GM18502 (cell line): ENCODE results near the gene B4GALT3.

Experiments
- ATAC-seq: cut with Tn5 transposase; IDR thresholded peaks from one replicate; pipeline ENCODE4 v1.9.1; 2021; ENCODE audit warnings: mild to moderate bottlenecking; ENCODE audit not compliant: unreplicated experiment, poor library complexity

Gene B4GALT3

DNA sequence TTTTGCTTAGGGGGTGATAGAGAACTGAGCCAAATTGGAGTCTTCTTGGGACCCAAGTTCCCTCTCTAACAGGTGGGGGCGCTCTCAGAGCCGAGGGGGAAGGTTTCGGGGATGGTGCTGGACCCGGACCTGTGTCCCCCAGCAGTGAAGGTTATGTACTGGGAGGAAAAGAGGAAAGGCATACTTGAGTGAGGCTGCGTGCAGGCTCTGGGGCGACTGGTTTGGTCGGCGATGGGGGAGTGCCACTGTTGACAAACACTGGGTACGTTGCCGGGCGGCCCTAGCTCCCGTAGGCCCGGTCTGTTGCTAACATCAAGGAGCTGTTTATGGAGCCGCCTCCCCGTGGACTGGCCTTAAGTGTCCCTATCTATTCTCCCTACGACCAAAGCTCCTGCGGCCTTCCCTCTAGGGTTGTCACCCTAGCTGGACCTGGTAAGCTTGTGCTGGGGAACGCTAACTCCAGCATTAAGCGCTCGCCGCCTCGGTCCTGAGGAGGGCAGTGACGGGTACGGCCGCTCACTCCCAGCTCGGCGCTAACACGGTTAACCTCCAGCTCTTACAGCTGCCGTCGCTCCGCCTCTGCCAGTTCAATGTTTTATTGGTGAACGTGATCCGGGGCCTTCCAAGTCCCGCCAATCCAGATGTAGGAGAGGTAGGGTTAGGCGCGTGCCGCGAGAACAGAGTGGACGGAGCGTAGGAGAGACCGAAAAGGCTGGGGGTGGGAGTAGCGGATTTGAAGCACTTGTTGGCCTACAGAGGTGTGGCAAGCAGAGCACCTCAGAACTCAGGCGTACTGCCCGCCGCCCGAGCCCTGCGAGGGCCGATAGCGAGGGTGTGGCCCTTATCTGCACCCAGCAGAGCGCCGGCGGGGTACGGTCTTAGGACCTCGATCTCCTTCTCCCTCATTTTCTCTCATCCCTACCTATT lies 11.3 kb downstream of the B4GALT3 start, which contains the start of gene PPOX:
Gene PPOX, plus strand, starts transcription at position 685 of the 927 bp plus-strand sequence. CDS start 422 bp downstream, outside the sequence.
- ATAC-seq, result peak; percentile 91

DNA sequence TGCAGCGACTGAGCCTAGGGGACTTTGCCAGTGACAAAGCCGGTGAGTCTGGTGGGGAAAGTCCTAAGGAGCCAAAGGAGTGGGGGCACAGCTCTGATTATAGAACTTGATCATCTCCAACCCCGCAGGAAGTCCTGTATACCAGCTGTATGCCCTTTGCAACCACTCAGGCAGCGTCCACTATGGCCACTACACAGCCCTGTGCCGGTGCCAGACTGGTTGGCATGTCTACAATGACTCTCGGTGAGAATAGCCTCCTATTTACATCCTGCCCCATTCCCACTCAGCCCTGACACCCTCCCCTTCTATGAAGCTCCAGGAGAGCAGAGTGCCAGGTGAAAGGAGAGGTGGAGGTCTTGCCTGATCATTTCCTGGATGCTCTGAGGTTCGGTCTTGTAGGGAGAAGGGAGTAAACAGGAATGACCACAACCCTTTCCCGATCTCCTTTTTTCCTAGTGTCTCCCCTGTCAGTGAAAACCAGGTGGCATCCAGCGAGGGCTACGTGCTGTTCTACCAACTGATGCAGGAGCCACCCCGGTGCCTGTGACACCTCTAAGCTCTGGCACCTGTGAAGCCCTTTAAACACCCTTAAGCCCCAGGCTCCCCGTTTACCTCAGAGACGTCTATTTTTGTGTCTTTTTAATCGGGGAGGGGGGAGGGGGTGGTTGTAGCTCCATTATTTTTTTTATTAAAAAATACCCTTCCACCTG lies 12.3 kb downstream of the B4GALT3 start:
- no peak for ATAC-seq

DNA sequence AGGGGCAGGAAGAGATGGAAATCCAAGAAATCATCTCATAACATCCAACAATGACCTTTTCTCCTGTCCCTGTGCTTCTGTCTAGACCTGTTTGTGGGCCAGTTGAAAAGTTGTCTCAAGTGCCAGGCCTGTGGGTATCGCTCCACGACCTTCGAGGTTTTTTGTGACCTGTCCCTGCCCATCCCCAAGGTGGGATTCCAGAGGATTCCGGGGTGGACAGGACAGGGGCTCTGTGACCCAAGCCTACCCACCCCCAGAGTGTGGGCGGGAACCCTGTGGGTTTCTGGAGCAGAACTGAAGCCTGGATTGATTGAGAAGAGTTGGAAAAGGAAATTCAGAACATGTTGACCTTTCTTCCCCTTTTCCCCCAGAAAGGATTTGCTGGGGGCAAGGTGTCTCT lies 13.5 kb downstream of the B4GALT3 start:
- no peak for ATAC-seq

DNA sequence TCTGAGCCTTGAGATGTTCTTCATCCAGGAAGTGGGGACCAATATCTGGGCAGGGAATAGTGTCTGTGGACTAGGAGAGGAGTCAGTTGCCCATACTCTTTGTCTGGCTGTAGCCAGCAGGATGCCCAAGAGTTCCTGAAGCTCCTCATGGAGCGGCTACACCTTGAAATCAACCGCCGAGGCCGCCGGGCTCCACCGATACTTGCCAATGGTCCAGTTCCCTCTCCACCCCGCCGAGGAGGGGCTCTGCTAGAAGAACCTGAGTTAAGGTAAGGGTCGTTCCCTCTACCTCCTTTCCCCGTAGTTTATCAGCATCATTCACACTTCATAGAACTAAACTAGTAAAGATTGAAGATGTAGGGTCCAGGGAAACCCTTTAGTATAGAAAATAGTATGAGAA lies 14.5 kb downstream of the B4GALT3 start:
- no peak for ATAC-seq

DNA sequence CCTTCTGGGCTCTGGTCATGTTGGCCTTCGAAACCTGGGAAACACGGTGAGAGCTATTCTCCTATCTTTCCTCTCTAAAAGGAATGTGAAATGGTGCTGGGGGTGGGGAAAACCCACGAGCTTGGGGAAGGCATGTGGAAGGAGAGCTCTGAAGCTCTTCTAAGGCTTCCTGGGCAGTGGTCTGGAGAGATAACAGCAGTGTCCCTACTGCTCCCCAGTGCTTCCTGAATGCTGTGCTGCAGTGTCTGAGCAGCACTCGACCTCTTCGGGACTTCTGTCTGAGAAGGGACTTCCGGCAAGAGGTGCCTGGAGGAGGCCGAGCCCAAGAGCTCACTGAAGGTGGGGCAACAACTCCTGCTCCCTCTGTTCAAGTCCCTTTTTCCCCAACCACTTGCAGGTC lies 15.3 kb downstream of the B4GALT3 start:
- no peak for ATAC-seq

DNA sequence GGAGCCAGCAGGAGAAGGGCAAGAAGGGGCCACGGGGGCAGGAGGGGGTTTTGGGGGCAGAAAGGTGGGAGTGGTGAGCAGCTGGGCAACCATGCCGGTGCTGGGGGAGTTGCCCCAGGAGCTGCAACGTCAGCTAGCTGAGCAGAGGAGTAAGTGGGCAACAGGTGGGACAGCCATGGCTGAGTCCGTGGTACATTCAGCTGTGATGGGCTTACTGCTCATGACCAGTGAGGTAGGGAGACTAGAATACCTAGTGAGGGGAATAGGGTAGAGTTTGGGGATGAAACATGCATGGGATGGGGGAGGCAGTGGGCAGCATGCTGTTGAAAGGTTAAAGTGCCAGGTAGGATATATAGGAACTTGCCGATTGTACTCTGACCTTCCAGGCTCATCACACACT lies 15.7 kb downstream of the B4GALT3 start:
- ATAC-seq, result no peak

DNA sequence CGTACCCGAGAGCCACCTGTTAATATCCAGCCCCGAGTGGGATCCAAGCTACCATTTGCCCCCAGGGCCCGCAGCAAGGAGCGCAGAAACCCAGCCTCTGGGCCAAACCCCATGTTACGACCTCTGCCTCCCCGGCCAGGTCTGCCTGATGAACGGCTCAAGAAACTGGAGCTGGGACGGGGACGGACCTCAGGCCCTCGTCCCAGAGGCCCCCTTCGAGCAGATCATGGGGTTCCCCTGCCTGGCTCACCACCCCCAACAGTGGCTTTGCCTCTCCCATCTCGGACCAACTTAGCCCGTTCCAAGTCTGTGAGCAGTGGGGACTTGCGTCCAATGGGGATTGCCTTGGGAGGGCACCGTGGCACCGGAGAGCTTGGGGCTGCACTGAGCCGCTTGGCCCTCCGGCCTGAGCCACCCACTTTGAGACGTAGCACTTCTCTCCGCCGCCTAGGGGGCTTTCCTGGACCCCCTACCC lies 16.6 kb downstream of the B4GALT3 start:
- ATAC-seq, result no peak

DNA sequence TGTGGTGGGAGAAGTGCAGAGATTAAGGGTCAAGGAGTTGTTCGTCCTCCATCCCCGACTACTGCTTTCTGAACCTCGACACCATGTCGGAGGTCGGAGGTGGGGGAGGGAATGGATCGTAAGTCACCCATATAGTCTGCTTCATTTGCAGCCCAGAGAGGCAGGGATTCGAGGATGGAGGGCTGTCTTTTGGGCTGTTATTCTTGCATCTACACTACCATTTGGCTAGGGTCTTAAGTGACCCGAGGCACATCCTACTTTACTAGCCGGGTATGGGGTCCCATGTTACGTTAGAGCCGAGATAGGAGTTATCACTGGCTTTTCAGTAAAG lies 17.4 kb downstream of the B4GALT3 start:
- no peak for ATAC-seq

DNA sequence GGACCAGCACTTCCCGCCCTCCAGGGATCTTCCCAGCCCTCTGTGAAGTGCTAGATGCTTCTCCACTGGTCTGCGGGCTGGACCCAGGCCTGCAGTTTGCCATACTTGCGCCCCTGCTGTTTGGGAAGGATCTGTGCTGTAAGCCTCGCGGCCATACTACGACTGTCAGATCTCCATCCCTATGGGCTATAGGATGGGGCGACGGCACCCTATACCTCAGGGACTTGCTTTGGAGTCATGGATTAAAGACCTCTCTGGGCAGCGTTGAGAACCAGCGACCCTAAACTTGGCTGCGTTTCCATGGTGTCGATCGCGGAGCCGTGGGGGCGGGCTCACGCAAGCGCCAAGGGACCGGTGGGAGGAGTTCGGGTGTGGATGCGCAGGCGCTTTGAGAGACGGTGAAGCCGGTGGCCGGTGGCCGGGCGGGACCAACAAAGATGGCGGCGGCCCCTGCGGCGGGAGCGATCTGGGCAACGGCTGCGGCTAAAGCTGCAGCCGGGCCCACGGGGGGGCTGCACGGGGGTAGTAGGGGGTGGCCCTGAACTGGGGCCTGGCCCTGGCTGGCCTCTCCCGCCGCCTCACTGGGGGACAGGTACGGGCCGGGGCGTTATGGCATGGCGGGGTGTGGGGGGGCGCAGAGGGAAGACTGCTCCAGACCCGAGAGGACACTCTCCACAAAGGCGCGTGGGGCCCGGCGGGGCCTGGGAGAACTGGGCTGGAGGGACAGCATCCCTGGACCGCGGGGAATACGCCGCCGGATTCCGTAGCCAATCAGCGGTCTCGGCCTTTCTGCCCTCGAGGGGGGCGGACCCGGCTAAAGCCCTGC lies 18.0 kb downstream of the B4GALT3 start, which contains the start of gene USP21:
Gene USP21, plus strand, starts transcription at position 414 of the 826 bp plus-strand sequence. CDS start 1,141 bp downstream, outside the sequence.
- peak; percentile 81 for ATAC-seq

DNA sequence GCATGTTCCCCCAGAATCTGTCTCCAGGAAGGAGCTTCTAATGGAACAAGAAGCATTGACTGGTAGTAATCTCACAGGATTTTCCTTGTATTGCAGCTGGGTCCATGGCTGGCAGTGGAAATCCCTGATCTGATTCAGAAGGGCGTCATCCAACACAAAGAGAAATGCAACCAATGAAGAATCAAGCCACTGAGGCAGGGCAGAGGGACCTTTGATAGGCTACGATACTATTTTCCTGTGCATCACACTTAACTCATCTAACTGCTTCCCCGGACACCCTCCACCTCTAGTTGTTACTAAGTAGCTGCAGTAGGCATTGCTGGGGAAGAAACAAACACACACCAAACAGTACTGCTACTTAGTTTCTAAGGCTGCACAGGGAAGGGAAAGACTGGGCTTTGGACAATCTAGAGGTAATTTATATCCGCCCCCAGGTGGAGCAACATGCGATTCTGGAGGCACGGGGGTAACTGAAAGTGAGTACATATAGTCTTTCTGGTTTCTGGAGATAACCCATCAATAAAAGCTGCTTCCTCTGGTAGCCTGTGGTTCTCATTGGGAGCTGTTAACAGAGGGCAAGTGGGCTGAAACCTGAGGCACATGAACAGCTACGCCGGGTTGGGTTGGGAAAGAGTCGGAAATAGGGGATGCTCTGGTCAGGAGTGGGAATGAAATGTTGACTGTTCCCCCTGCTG lies 18.8 kb downstream of the B4GALT3 start:
- ATAC-seq, result no peak

DNA sequence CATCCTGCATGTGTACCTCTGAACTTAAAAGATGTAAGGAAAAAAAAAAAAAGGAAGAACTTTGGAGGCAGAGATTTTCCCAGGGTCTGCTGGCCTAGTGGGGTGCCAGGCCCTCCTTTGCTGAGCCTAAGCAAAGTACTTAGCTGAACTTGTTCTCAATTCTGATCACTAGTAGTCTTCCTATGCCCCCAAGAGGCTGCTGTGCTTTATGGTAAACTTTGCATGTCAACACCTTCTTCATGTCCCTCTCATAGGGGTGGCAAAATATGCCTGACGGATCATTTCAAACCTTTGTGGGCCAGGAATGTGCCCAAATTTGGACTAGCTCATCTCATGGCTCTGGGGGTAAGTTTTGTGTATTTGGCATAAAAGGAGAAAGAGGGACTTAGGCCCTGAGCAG lies 19.4 kb downstream of the B4GALT3 start:
- ATAC-seq, result no peak

DNA sequence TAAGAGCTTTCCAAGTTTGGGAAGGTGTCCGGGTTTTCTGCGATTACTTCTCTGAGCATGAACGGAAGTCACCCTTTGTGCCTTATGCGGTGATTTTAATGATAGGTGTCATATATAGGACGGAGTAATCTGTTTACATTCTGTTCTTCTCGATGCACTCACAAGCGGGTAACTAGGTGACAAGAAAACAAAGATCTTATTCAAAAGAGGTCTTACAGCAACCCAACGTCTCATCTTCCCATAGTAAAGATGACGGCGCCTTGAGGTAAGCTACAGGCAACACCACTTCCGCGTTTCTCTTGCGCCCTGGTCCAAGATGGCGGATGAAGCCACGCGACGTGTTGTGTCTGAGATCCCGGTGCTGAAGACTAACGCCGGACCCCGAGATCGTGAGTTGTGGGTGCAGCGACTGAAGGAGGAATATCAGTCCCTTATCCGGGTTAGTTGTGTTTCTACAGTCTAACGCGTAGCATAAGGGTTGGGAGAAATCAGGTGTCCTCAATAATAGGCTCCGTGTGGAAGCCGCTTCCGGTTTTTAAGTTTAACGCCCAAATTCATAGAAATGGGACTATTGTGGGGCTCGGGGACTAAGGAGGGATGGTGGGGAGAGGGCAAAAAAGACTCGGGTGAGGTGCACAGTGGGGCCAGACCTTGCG lies 23.5 kb downstream of the B4GALT3 start, which contains the start of gene UFC1:
Gene UFC1, plus strand, starts transcription at position 297 of the 656 bp plus-strand sequence. Its CDS starts 20 bp downstream, at position 317.
- ATAC-seq, result peak; percentile 90

DNA sequence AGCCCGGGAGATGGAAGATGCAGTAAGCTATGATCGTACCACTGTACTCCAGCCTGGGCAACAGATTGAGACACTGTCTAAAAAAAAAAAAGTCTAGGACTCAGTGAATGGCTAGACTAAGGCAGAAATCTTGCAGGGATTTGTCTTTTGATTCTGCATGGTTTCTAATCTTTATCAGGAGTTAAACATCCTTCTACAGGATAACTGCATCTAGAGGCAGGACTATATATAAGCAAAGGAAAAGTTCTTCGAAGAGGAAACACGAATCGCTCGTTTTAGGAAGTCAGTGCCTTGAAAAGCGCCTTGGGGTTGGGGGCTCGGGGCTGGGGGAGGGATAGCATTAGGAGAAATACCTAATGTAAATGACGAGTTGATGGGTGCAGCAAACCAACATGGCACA lies 24.1 kb downstream of the B4GALT3 start:
- ATAC-seq, result no peak

DNA sequence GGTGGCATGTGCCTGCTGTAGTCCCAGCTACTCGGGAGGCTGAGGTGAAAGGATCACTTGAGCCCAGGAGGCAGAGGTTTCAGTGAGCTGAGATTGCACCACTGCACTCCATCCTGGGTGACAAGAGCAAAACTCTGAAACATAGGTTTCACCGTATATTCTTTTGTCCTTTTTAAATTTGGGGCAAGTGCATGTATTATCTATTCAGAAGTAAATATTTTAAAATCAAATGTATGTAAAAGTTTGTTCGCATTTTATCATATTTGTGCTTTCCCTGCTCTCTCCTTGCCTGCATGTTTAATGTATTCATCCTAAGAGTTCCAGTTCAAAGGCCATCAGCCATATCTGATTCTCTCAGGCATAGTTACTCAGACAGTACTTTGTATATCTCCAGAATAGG lies 31.5 kb downstream of the B4GALT3 start:
- no peak for ATAC-seq

DNA sequence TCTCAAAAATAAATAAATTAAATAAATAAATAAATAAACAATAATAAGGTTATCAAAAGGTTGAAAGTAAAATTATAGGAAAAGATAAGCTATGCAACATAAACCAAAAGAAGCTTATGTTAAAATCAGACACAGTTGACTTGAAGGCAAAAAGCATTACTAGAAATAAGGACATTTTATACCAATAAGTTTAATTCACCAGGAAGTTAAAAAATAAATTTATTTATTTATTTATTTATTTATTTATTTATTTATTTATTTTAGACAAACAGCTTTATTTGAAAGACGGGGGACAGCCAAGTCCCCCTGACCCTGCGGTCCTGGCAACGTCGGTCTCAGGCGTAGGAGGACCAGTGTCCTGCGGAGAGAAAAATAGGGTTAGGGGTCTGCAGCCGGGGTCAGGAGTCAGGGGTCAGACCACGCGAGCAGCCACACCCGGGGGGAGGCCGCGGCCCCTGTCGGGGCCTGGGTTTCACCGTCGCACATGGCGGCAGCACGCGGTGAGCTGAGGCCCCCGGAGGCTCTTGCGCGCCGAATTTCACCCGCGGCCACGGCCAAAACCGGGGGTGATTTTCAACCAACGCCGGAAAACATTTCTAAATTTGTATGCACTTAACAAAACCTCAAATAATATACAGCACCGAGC lies 36.4 kb downstream of the B4GALT3 start:
- no peak for ATAC-seq

DNA sequence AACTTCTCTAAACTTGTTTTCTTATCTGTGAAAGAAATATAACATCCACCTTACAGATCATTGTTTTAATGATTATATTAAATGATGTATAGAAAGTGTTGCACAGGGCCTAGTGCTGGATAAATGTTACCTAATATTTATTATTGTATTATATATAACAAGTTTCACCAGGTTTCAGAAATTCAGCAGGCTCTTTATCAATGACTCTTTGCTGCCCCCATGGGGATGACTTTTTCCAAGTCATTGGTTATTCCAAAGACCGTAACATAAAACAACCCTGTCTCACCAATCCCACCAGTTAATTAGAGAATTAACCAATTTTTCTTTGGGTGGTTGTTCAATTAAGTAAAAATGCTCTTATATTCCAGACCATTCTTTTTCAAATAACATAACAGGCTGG lies 37.5 kb downstream of the B4GALT3 start:
- no peak for ATAC-seq

DNA sequence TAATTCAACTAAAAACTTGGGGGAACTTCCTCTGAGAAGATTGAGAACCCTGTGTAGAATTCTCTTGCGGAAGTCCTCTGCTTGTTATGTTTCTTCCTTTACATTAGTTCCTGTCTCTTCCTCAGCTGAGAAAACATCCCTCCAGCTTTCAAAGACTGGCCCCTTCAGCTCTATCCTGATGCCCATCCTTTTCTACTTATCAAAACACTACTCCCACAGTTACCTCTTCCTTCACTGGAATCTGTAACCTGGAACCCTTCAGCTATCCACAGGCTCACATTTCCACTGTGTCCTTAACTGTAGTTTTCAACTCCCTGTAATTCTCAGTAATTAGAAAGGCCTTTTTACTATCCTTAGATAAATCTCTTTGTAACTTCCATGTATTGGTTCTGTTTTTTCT lies 38.9 kb downstream of the B4GALT3 start:
- ATAC-seq, result no peak

DNA sequence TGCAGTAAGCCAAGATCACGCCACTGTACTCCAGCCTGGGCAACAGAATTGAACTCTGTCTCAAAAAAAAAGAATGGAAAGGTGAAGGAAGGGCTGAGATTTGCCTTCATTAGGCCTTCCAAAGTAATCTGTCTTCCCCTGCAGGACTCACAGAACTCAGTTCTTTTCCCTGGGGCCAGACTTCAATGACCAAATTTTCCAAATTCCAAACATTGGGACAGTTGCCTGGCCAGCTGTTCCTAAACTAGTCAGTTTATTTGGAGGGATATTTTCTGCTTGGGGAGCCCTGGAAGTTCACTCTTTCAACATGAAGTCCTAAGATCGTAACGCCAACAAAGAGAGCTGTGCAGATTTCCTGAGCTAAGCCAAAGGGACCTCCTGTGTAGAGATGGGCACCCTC lies 39.4 kb downstream of the B4GALT3 start:
- no peak for ATAC-seq
